GM23338 (cell line): Measurements from ENCODE around the gene NENF. TPM values are rescaled to one million over a fixed set of nuclear protein-coding genes. Genes with fewer than 3 reads are reported as not detected.

Experiments
- ATAC-seq: fragments of 200-7000 bp; cut with Tn5 transposase; 3 replicates; pipeline ENCODE4 v1.9.1; 2020
- DNase-seq: peaks from one replicate; pipeline ENCODE4 v3.0.0-alpha.2; 2015; ENCODE audit warnings: low spot score
- H2AFZ ChIP-seq: fragments of 200-600 bp; sonication (generic); 2 replicates; pipeline ENCODE4 v1.8.0; 2016; ENCODE audit warnings: antibody characterized with exemption, mild to moderate bottlenecking, moderate library complexity
- H3F3A ChIP-seq: fragments of 200-600 bp; sonication (generic); replicated peaks from 2 replicates; pipeline ENCODE4 v1.8.0; 2017; ENCODE audit warnings: antibody characterized with exemption, mixed run types, low read depth
- H3K27ac ChIP-seq: fragments of 200-600 bp; sonication (generic); 2 replicates; pipeline ENCODE4 v1.6.1; 2016; ENCODE audit warnings: low read depth
- H3K27me3 ChIP-seq: fragments of 200-600 bp; sonication (generic); 2 replicates; pipeline ENCODE4 v1.8.0; 2016; ENCODE audit warnings: mild to moderate bottlenecking, mixed run types, moderate library complexity; ENCODE audit not compliant: insufficient read depth
- H3K36me3 ChIP-seq: fragments of 200-600 bp; sonication (generic); 2 replicates; pipeline ENCODE4 v1.8.0; 2016; ENCODE audit warnings: mild to moderate bottlenecking; ENCODE audit not compliant: insufficient read depth
- H3K4me1 ChIP-seq: fragments of 200-600 bp; sonication (generic); 2 replicates; pipeline ENCODE4 v1.8.0; 2016; ENCODE audit warnings: mild to moderate bottlenecking, moderate library complexity; ENCODE audit not compliant: insufficient read depth
- H3K4me2 ChIP-seq: fragments of 200-600 bp; sonication (generic); 2 replicates; pipeline ENCODE4 v1.7.1; 2017; ENCODE audit warnings: mixed run types
- H3K4me3 ChIP-seq: fragments of 200-600 bp; sonication (generic); 2 replicates; pipeline ENCODE4 v1.6.1; 2016; ENCODE audit warnings: mixed run types
- H3K79me2 ChIP-seq: fragments of 200-600 bp; sonication (generic); replicated peaks from 2 replicates; pipeline ENCODE4 v1.8.0; 2017; ENCODE audit warnings: mild to moderate bottlenecking; ENCODE audit not compliant: insufficient read depth
- H3K9me2 ChIP-seq: fragments of 200-600 bp; sonication (generic); 2 replicates; pipeline ENCODE4 v1.8.0; 2017; ENCODE audit not compliant: insufficient read depth
- H4K20me1 ChIP-seq: fragments of 200-600 bp; sonication (generic); replicated peaks from 2 replicates; pipeline ENCODE4 v1.8.0; 2017; ENCODE audit warnings: mild to moderate bottlenecking; ENCODE audit not compliant: insufficient read depth
- H3K27ac Mint-ChIP-seq: 2 replicates; pipeline ENCODE4 v1.8.0; 2020; ENCODE audit warnings: inconsistent platforms, mild to moderate bottlenecking, moderate library complexity, mixed read lengths
- H3K27me3 Mint-ChIP-seq: 3 replicates; pipeline ENCODE4 v1.8.0; 2022; ENCODE audit warnings: low read depth, mild to moderate bottlenecking, moderate library complexity, mixed read lengths, inconsistent platforms; ENCODE audit not compliant: insufficient read depth, poor library complexity
- H3K36me3 Mint-ChIP-seq: 3 replicates; pipeline ENCODE4 v1.8.0; 2021; ENCODE audit warnings: low read depth, mild to moderate bottlenecking, inconsistent platforms, moderate library complexity, mixed read lengths
- H3K4me1 Mint-ChIP-seq: 3 replicates; pipeline ENCODE4 v1.8.0; 2020; ENCODE audit warnings: mild to moderate bottlenecking, inconsistent platforms, mixed read lengths
- H3K4me3 Mint-ChIP-seq: 3 replicates; pipeline ENCODE4 v1.8.0; 2021; ENCODE audit warnings: moderate library complexity, mild to moderate bottlenecking, inconsistent platforms, mixed read lengths
- H3K9me3 Mint-ChIP-seq: 3 replicates; pipeline ENCODE4 v1.8.0; 2020; ENCODE audit warnings: moderate library complexity, mild to moderate bottlenecking, inconsistent platforms, mixed read lengths
- CREB1 ChIP-seq: fragments of 250-450 bp; sonication (Bioruptor Pico); IDR thresholded peaks from 2 replicates; pipeline ENCODE4 v1.5.0; 2020; ENCODE audit warnings: low read depth, mild to moderate bottlenecking, moderate library complexity
- CTCF ChIP-seq, 2 experiments: fragments of 200-600 bp in 1 of 2; sonication (generic) in 1 of 2; conservative IDR thresholded peaks; 2 replicates each; pipeline versions ENCODE4 v1.5.1 to v1.6.1; 2016 to 2017; ENCODE audit warnings: antibody characterized with exemption in 2 of 2, low read depth in 2 of 2, mild to moderate bottlenecking in 2 of 2, moderate library complexity in 1 of 2
- EZH2phosphoT487 ChIP-seq: fragments of 200-600 bp; sonication (generic); IDR thresholded peaks from one replicate; pipeline ENCODE4 v1.8.1; 2018; ENCODE audit warnings: antibody characterized with exemption; ENCODE audit not compliant: unreplicated experiment
- NANOG ChIP-seq: IDR thresholded peaks from 2 replicates; pipeline ENCODE4 v1.6.1; 2016; ENCODE audit warnings: antibody characterized with exemption, borderline replicate concordance
- POLR2AphosphoS5 ChIP-seq: IDR thresholded peaks from 2 replicates; pipeline ENCODE4 v1.6.1; 2016; ENCODE audit warnings: antibody characterized with exemption, low read depth
- REST ChIP-seq: IDR thresholded peaks from one replicate; pipeline ENCODE4 v1.6.1; 2018; ENCODE audit warnings: antibody characterized with exemption; ENCODE audit not compliant: unreplicated experiment
- STAT1 ChIP-seq: IDR thresholded peaks from one replicate; pipeline ENCODE4 v1.6.1; 2016; ENCODE audit warnings: antibody characterized with exemption; ENCODE audit not compliant: unreplicated experiment
- ZNF114 ChIP-seq: fragments of 250-450 bp; sonication (Bioruptor Pico); IDR thresholded peaks from 2 replicates; pipeline ENCODE4 v1.5.0; 2020; ENCODE audit warnings: mild to moderate bottlenecking, moderate library complexity
- ZNF331 ChIP-seq: fragments of 250-450 bp; sonication (Bioruptor Pico); IDR thresholded peaks from 2 replicates; pipeline ENCODE4 v1.5.0; 2020; ENCODE audit warnings: low read depth, mild to moderate bottlenecking, moderate library complexity
- polyA plus RNA-seq: library from polyadenylated mRNA; unstranded; fragments of >200 nt; fragmentation: Nextera tagmentation; extraction: Ambion mirVana; gene quantifications from 2 replicates; pipeline ENCODE4 v1.2.1, GENCODE V29; 2016
- total RNA-seq: library from RNA; depleted of rRNA; stranded (reverse); fragments of >200 nt; shearing (Covaris generic); gene quantifications from 2 replicates; pipeline ENCODE4 v1.2.3, GENCODE V29; 2014
- TF ChIP-seq, protein P1 (sequence below): fragments of 250-450 bp; sonication (Bioruptor Pico); IDR thresholded peaks from 2 replicates; pipeline ENCODE4 v1.5.0; 2020; ENCODE audit warnings: mild to moderate bottlenecking, moderate library complexity

NENF gene
- total and polyA plus RNA-seq, 2 experiments from 2014 or later = 27.6 to 60.7 TPM

GRCh38 chr1:212485571-212485912 is 52.8 kb downstream of the NENF start:
- Mint-ChIP-seq H3K27me3 (peaks cover 16% of the 10 kb centered on the region), H3K27ac (no peak overlapping the region), H3K36me3 (no peaks in the 10 kb centered on the region), H3K4me3 (no peak overlapping the region), H3K4me1 (peaks cover 7% of the 10 kb centered on the region; the same call in 1 of the 3 replicates), H3K9me3 (no peaks in the 10 kb centered on the region)
- Histone ChIP-seq H3K79me2 (no peaks in the 10 kb centered on the region), H3F3A (no peaks in the 10 kb centered on the region), H3K4me1 (peaks cover 2% of the 10 kb centered on the region; the same call in 1 of the 2 replicates), H3K4me3 (no peak overlapping the region), H3K36me3 (no peaks in the 10 kb centered on the region), H4K20me1 (no peaks in the 10 kb centered on the region), H3K27ac (no peak overlapping the region), H3K9me2 (no peaks in the 10 kb centered on the region), H3K4me2 (no peak overlapping the region), H3K27me3 (no peaks in the 10 kb centered on the region), H2AFZ (no peak overlapping the region)
- ATAC-seq = no peak
- no peak for DNase-seq
- TF ChIP-seq ZNF114 (no peak), CREB1 (CRISPR knock-in tag) (no peak), EZH2phosphoT487 (no peak), CTCF (conservative IDR thresholded peaks at IDR 0.05; ENCODE audit: low read depth in 2 of 2) (no peak), POLR2AphosphoS5 (no peak), REST (no peak), ZNF331 (CRISPR knock-in tag) (no peak), NANOG (no peak), STAT1 (no peak)
- TF ChIP-seq, protein P1, sequence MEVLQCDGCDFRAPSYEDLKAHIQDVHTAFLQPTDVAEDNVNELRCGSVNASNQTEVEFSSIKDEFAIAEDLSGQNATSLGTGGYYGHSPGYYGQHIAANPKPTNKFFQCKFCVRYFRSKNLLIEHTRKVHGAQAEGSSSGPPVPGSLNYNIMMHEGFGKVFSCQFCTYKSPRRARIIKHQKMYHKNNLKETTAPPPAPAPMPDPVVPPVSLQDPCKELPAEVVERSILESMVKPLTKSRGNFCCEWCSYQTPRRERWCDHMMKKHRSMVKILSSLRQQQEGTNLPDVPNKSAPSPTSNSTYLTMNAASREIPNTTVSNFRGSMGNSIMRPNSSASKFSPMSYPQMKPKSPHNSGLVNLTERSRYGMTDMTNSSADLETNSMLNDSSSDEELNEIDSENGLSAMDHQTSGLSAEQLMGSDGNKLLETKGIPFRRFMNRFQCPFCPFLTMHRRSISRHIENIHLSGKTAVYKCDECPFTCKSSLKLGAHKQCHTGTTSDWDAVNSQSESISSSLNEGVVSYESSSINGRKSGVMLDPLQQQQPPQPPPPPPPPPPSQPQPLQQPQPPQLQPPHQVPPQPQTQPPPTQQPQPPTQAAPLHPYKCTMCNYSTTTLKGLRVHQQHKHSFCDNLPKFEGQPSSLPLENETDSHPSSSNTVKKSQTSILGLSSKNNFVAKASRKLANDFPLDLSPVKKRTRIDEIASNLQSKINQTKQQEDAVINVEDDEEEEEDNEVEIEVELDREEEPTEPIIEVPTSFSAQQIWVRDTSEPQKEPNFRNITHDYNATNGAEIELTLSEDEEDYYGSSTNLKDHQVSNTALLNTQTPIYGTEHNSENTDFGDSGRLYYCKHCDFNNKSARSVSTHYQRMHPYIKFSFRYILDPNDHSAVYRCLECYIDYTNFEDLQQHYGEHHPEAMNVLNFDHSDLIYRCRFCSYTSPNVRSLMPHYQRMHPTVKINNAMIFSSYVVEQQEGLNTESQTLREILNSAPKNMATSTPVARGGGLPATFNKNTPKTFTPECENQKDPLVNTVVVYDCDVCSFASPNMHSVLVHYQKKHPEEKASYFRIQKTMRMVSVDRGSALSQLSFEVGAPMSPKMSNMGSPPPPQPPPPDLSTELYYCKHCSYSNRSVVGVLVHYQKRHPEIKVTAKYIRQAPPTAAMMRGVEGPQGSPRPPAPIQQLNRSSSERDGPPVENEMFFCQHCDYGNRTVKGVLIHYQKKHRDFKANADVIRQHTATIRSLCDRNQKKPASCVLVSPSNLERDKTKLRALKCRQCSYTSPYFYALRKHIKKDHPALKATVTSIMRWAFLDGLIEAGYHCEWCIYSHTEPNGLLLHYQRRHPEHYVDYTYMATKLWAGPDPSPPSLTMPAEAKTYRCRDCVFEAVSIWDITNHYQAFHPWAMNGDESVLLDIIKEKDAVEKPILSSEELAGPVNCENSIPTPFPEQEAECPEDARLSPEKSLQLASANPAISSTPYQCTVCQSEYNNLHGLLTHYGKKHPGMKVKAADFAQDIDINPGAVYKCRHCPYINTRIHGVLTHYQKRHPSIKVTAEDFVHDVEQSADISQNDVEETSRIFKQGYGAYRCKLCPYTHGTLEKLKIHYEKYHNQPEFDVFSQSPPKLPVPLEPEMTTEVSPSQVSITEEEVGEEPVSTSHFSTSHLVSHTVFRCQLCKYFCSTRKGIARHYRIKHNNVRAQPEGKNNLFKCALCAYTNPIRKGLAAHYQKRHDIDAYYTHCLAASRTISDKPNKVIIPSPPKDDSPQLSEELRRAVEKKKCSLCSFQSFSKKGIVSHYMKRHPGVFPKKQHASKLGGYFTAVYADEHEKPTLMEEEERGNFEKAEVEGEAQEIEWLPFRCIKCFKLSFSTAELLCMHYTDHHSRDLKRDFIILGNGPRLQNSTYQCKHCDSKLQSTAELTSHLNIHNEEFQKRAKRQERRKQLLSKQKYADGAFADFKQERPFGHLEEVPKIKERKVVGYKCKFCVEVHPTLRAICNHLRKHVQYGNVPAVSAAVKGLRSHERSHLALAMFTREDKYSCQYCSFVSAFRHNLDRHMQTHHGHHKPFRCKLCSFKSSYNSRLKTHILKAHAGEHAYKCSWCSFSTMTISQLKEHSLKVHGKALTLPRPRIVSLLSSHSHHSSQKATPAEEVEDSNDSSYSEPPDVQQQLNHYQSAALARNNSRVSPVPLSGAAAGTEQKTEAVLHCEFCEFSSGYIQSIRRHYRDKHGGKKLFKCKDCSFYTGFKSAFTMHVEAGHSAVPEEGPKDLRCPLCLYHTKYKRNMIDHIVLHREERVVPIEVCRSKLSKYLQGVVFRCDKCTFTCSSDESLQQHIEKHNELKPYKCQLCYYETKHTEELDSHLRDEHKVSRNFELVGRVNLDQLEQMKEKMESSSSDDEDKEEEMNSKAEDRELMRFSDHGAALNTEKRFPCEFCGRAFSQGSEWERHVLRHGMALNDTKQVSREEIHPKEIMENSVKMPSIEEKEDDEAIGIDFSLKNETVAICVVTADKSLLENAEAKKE = no peak
